ENCODE results near the gene MSL1.

DNA sequence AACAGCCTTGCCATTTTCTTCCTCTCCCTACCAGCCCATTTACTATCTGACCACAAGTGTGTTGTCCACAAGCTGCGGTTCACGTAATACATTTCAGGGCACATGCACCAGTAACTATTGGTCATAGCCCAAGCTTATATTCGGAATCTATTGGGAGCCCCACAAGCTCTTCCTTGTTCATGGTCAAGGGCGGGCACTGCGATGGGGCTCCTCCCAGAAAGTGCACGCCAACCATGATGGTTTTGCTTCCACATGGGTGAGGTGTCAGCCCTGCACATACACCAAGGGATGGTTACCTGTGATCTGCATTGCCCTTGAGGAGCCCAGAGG lies 46.9 kb upstream of the MSL1 start:
- TF ChIP-seq CTCF (IDR thresholded peaks at IDR 0.05; ENCODE audit: poor library complexity) (no peak), EZH2 (IDR thresholded peaks at IDR 0.05; ENCODE audit: borderline replicate concordance) (no peak), EZH2phosphoT487 (IDR thresholded peaks at IDR 0.05; ENCODE audit: low read depth, severe bottlenecking, unreplicated experiment) (no peak)

All from hepatocyte (in vitro differentiated cells).